GM20000 (cell line): ENCODE data around the gene SLC22A15.

ENCODE experiments used
- DNase-seq: peaks from one replicate; pipeline ENCODE4 v3.0.0; 2012; ENCODE audit warnings: low spot score
- CTCF ChIP-seq: IDR thresholded peaks from 2 replicates; pipeline ENCODE4 v1.5.1; 2012; ENCODE audit warnings: mild to moderate bottlenecking, control low read depth; ENCODE audit errors: extremely low read depth, missing control alignments

Gene SLC22A15

GRCh38 chr1:116001739-116002487 is 25.6 kb downstream of the SLC22A15 start:
- TF ChIP-seq CTCF, result no peak
- DNase-seq, result no peak

DNA sequence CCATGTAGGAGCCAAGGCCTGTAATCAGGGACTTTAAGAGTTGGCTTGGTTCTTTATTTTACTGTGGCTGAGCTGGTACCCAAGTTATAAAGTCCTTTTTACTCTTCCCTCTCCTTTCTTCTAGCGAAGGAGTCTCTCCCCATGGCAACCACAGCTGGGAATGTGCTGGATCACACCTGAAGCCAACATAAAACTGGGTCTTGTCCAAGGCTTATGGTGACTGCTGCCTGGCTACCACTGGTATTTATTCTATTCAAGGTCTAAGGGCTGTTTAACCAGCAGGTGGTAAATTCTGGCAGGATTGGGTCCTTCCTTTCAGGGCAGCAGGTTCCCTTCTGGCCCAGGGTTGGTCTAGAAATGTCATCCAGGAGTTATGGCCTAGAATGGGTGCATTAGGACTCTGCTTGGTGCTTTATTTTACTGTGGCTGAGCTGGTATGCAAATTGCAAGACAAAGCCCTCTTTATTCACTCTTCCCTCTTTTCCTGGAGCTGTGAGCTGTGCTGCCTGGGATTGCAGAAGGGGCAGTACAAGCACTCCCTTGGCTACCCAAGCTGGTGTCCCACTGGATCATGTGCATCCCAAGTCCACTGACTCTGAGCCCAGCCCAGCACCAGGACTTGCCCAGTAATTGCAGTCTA is 26.6 kb downstream of the SLC22A15 start:
- TF ChIP-seq CTCF, result no peak
- DNase-seq, result no peak

DNA sequence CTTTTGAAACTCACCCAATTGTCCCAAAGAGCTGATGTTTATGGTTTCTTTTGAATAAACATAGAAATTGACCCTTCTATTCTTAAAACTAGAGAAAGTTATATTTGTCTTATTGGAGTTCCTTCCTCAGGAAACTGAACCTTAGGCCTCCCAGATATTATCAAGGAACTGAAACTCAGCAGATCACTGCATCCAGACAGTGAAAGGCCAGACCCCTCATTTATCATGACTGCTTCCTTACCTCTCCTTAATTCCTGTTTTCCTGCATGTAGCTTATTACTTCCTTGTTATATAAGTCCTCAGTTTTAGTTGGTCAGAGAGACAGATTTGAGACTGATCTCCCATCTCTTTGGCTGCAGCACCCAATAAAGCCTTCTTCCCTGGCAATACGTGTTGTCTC is 27.5 kb downstream of the SLC22A15 start:
- no peak for DNase-seq
- TF ChIP-seq CTCF, result no peak

DNA sequence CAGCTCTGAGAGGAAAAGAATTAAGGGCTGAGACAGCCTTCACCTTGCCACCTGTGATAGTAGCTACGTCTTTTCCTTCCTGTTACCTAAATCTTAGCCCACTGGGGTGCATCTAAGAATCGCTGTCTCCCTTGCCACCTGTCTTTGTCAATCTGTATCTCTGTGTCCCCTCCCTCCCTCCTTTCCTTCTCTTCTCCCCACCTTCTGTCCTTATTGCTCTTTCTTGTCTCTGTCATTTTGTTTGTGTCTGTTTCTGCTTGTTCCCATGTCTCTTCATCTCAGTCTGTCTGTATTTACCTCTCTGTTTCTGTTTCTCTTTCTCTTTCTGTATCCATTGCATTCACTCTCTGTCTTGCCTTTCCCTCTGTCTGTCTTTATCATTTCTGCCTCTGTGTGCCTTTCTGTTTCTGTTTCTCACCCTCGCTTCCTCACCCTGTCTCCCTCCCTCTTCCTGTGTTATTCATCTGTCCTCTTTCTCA is 30.2 kb downstream of the SLC22A15 start:
- no peak for TF ChIP-seq CTCF

GRCh38 chr1:116008656-116009390 is 32.5 kb downstream of the SLC22A15 start:
- no peak for DNase-seq
- no peak for TF ChIP-seq CTCF

More for the DNA sequence above, 30.2 kb downstream of the SLC22A15 start:
- peak; percentile 28 for DNase-seq

DNA sequence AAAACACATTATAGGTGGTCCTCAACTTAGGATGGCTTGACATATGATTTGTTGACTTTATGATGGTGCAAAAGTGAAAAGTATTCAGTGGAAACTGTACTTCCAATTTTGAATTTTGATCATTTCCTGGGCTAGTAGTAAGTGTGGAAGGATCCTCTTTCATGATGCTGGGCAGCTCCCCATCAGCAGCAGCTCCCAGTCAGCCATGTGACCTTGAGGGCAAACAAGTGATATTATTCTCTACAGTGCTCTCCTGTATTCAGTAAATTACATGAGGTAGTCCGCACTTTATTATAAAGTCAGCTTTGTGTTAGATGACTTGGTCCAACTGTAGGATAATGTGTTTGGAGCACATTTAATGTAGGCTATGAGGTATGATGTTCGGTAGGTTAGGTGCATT is 36.4 kb downstream of the SLC22A15 start:
- no peak for TF ChIP-seq CTCF
- DNase-seq, result no peak

- no peak for DNase-seq
- TF ChIP-seq CTCF, result no peak
Observed at GRCh38 chr1:116015679-116016078, 39.4 kb downstream of the SLC22A15 start.
